Measurements from ENCODE around the gene SULT2B1.

Gene SULT2B1

GRCh38 chr19:48625891-48626327 is 73.9 kb downstream of the SULT2B1 start:
- TF ChIP-seq, protein P1, sequence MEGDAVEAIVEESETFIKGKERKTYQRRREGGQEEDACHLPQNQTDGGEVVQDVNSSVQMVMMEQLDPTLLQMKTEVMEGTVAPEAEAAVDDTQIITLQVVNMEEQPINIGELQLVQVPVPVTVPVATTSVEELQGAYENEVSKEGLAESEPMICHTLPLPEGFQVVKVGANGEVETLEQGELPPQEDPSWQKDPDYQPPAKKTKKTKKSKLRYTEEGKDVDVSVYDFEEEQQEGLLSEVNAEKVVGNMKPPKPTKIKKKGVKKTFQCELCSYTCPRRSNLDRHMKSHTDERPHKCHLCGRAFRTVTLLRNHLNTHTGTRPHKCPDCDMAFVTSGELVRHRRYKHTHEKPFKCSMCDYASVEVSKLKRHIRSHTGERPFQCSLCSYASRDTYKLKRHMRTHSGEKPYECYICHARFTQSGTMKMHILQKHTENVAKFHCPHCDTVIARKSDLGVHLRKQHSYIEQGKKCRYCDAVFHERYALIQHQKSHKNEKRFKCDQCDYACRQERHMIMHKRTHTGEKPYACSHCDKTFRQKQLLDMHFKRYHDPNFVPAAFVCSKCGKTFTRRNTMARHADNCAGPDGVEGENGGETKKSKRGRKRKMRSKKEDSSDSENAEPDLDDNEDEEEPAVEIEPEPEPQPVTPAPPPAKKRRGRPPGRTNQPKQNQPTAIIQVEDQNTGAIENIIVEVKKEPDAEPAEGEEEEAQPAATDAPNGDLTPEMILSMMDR (conservative IDR thresholded peaks at IDR 0.05; ENCODE audit: low read depth) = no peak
- no peak for DNase-seq (ENCODE audit: low spot score)
- POLR2A ChIA-PET (ENCODE audit: low non-redundant PET) = no interaction called here
- peak overlapping the region; percentile 99 for H3K27ac ChIP-seq
- CTCF ChIA-PET = interaction anchor here (0.6 kb wide), 1 partner anchor 48 kb away, joined by 3 read pairs; no protein-coding TSS in a partner anchor

GRCh38 chr19:48627201-48627864 is 75.4 kb downstream of the SULT2B1 start:
- TF ChIP-seq, protein P1 (conservative IDR thresholded peaks at IDR 0.05; ENCODE audit: low read depth) = no peak
- DNase-seq (ENCODE audit: low spot score) = no peak
- POLR2A ChIA-PET (ENCODE audit: low non-redundant PET) = interaction anchor here (1.6 kb wide), 1 partner anchor 8 kb away, joined by 4 read pairs; the partner anchor contains the start of genes RPL18 and SPHK2
- CTCF ChIA-PET = interaction anchor here (0.5 to 0.9 kb wide), 2 partner anchors 12 to 46 kb away, joined by 3 read pairs; no protein-coding TSS in a partner anchor
- peak overlapping the region; percentile 99 for H3K27ac ChIP-seq

- no peak for DNase-seq (ENCODE audit: low spot score)
- POLR2A ChIA-PET (ENCODE audit: low non-redundant PET) = interaction anchor here (1.6 kb wide), 1 partner anchor 9 kb away, joined by 4 read pairs; the partner anchor contains the start of genes RPL18 and SPHK2
- TF ChIP-seq, protein P1 (conservative IDR thresholded peaks at IDR 0.05; ENCODE audit: low read depth) = no peak
- peak overlapping the region; percentile 99 for H3K27ac ChIP-seq
- CTCF ChIA-PET = interaction anchor here (0.5 to 0.9 kb wide), 2 partner anchors 12 to 47 kb away, joined by 3 read pairs; no protein-coding TSS in a partner anchor
These were observed 75.9 kb downstream of the SULT2B1 start for GRCh38 chr19:48627865-48628314.

DNA sequence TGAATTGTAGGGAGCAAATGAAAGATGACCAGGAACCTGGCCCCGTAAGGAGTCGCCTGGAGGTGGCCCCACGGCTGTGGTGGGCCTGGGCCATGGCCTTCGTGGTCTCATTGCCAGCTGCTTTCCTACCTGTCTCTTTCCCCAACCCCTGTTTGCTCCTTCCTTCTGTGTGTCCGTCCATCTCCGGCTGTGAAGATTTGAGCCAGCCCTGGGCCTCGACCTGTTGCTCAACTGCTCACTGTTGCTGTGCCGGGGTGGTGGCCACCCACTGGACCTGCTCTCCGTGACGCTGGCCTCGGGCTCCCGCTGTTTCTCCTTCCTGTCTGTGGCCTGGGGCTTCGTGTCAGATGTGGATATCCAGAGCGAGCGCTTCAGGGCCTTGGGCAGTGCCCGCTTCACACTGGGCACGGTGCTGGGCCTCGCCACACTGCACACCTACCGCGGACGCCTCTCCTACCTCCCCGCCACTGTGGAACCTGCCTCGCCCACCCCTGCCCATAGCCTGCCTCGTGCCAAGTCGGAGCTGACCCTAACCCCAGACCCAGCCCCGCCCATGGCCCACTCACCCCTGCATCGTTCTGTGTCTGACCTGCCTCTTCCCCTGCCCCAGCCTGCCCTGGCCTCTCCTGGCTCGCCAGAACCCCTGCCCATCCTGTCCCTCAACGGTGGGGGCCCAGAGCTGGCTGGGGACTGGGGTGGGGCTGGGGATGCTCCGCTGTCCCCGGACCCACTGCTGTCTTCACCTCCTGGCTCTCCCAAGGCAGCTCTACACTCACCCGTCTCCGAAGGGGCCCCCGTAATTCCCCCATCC is 76.7 kb downstream of the SULT2B1 start:
- CTCF ChIA-PET = no interaction called here
- POLR2A ChIA-PET (ENCODE audit: low non-redundant PET) = interaction anchor here (0.8 to 1.6 kb wide), 2 partner anchors 10 to 15 kb away, joined by 4 read pairs; partner anchors contain the start of genes RPL18 and SPHK2

DNA sequence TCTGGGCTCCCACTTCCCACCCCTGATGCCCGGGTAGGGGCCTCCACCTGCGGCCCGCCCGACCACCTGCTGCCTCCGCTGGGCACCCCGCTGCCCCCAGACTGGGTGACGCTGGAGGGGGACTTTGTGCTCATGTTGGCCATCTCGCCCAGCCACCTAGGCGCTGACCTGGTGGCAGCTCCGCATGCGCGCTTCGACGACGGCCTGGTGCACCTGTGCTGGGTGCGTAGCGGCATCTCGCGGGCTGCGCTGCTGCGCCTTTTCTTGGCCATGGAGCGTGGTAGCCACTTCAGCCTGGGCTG is 77.3 kb downstream of the SULT2B1 start:
- TF ChIP-seq, protein P1 (conservative IDR thresholded peaks at IDR 0.05; ENCODE audit: low read depth) = no peak
- no peak for DNase-seq (ENCODE audit: low spot score)
- ChIA-PET CTCF (no interaction called here), POLR2A (ENCODE audit: low non-redundant PET) (interaction anchor here (0.8 to 1.0 kb wide), 2 partner anchors 16 to 30 kb away, joined by 3 to 4 read pairs; no protein-coding TSS in a partner anchor)
- H3K27ac ChIP-seq = peak overlapping the region; percentile 99

More for the DNA sequence above, 76.7 kb downstream of the SULT2B1 start:
- no peak for DNase-seq (ENCODE audit: low spot score)
- TF ChIP-seq, protein P1 (conservative IDR thresholded peaks at IDR 0.05; ENCODE audit: low read depth) = no peak
- H3K27ac ChIP-seq = peak overlapping the region; percentile 99

DNA sequence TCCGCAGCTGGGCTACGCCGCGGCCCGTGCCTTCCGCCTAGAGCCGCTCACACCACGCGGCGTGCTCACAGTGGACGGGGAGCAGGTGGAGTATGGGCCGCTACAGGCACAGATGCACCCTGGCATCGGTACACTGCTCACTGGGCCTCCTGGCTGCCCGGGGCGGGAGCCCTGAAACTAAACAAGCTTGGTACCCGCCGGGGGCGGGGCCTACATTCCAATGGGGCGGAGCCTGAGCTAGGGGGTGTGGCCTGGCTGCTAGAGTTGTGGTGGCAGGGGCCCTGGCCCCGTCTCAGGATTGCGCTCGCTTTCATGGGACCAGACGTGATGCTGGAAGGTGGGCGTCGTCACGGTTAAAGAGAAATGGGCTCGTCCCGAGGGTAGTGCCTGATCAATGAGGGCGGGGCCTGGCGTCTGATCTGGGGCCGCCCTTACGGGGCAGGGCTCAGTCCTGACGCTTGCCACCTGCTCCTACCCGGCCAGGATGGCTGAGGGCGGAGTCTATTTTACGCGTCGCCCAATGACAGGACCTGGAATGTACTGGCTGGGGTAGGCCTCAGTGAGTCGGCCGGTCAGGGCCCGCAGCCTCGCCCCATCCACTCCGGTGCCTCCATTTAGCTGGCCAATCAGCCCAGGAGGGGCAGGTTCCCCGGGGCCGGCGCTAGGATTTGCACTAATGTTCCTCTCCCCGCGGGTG is 77.8 kb downstream of the SULT2B1 start:
- no peak for DNase-seq (ENCODE audit: low spot score)
- peak overlapping the region; percentile 99 for H3K27ac ChIP-seq
- TF ChIP-seq, protein P1 (conservative IDR thresholded peaks at IDR 0.05; ENCODE audit: low read depth) = no peak
- CTCF ChIA-PET = no interaction called here
- POLR2A ChIA-PET (ENCODE audit: low non-redundant PET) = interaction anchor here (1.0 kb wide), 1 partner anchor 30 kb away, joined by 3 read pairs; no protein-coding TSS in a partner anchor

Data from RWPE1 (cell line).